Omental fat pad (tissue), 4 donors: Measurements from ENCODE around the gene NEDD9. TPM values are rescaled to one million over a fixed set of nuclear protein-coding genes. Genes with fewer than 3 reads are reported as not detected.

Experiments used
- ATAC-seq: fragments of 150-250 bp; one replicate; pipeline ENCODE4 v1.9.1; 2016; ENCODE audit warnings: mild to moderate bottlenecking, moderate library complexity; ENCODE audit not compliant: low FRiP score
- DNase-seq: peaks from one replicate; pipeline ENCODE4 v3.0.0-alpha.2; 2019; ENCODE audit warnings: low spot score
- total RNA-seq, 4 donors: library from RNA; depleted of rRNA; stranded (reverse); fragments of >200 nt; gene quantifications; one replicate each; pipeline ENCODE4 v1.1.0, GENCODE V29; 2016
- TF ChIP-seq, protein P1 (sequence below), 3 donors: fragments of 450-650 bp; IDR thresholded peaks; one replicate each; pipeline ENCODE4 v1.5.1; 2016 to 2017; ENCODE audit warnings: antibody characterized with exemption in 3 of 3, mild to moderate bottlenecking in 3 of 3, moderate library complexity in 2 of 3

NEDD9 gene
- total RNA-seq, 4 donors from 2014 or later = 77.2 to 196 (median 106) TPM

DNA sequence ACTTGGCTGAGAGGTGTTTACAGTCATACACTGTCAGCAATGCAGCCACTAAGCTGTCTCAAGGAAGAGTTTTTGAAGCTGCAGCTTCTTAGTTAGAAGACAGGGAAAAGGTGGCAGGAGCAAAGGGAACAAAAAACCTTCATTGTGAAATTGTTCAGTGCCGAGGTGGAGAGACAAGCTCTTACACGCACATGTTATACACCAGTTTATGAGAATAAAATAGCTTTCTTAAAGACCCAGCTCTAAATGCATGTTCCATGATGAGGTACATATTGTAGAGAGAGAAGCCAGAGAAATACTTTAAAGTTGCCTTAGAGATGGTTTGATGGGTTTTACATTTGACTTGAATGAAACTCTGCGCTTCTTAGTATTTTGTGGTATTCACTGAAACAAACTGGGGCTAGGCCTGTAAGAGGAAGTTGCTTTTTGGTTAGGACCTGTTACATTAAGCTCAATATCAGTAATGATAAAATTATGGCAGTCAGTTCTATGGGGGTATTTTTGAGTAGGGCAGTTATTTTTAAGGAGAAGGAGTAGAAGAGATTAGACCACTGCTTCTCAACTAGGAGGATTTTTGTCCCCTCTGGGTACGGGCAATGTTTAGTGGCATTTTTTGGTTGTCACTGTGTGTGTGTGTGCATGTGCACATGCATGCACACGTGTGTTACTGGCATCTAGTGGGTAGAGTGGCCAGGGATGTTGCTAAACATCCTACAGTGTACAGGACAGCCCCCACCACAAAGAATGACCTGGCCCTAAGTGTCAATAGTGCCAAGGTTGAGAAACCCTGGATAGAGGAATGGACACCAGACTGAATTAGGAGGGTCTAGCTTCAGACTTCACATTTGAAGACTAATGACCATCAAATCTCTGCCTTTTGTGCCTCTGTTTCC lies 9.8 kb downstream of the NEDD9 start:
- DNase-seq = no peak
- TF ChIP-seq, protein P1, sequence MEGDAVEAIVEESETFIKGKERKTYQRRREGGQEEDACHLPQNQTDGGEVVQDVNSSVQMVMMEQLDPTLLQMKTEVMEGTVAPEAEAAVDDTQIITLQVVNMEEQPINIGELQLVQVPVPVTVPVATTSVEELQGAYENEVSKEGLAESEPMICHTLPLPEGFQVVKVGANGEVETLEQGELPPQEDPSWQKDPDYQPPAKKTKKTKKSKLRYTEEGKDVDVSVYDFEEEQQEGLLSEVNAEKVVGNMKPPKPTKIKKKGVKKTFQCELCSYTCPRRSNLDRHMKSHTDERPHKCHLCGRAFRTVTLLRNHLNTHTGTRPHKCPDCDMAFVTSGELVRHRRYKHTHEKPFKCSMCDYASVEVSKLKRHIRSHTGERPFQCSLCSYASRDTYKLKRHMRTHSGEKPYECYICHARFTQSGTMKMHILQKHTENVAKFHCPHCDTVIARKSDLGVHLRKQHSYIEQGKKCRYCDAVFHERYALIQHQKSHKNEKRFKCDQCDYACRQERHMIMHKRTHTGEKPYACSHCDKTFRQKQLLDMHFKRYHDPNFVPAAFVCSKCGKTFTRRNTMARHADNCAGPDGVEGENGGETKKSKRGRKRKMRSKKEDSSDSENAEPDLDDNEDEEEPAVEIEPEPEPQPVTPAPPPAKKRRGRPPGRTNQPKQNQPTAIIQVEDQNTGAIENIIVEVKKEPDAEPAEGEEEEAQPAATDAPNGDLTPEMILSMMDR (IDR thresholded peaks at IDR 0.05) = no peak
- no peak for ATAC-seq

DNA sequence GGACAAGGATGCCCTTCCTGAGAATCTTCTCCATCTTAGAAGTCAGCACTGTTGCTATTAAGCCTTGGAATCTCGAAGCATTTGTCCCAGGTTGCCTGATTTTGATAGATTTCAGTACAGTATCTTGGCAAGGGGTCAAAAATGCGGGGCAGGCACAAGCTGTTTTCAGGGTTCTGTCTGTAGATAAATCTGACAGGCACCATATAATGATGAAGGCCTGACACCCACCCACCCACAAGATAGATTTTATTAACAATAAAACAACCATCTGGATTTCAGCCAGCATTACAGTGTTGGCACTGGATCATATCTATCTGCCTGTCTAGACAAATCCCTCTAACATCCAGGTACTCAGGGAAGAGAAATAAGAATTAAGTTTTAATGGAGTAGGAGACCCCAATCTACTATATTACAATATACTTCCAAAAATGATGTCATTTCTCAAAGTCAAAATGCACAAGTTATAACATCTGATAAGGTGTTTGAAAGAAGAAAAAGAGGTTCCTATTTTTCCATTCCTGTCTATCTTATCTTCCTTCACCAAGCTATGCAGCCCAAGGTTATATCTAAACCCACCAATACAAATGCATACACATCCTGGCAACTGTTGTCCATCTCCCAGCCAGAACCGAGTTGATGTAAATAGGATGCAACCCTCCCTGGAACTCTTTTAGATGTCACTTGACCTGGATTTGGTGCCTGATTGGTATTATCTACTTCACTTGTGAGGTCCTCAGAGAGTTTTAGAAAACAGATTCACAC lies 10.7 kb downstream of the NEDD9 start:
- ATAC-seq (no peak), DNase-seq (no peak)
- TF ChIP-seq, protein P1 (IDR thresholded peaks at IDR 0.05) = no peak

DNA sequence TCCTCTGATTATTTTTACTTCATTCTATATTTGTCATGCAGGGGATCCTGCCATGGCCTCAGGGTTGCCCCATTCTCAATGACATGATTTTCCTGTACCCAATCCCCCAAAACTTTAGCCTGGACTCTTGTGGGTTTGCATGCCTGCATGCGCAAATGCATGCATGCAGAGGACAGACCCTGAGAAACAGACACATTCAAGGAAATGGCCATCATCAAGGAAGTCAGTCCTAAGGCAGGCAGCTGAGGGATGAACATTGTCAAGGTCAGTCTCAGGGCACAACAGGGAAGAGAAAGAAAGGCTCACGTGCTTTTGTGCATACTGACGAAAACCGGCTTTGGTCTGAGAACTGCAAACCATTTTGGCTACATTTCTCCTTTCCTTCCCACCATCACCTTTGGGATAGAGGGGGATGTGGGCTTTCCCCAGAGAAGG lies 13.1 kb downstream of the NEDD9 start:
- ATAC-seq (no peak), DNase-seq (no peak)
- TF ChIP-seq, protein P1 (IDR thresholded peaks at IDR 0.05) = no peak

DNA sequence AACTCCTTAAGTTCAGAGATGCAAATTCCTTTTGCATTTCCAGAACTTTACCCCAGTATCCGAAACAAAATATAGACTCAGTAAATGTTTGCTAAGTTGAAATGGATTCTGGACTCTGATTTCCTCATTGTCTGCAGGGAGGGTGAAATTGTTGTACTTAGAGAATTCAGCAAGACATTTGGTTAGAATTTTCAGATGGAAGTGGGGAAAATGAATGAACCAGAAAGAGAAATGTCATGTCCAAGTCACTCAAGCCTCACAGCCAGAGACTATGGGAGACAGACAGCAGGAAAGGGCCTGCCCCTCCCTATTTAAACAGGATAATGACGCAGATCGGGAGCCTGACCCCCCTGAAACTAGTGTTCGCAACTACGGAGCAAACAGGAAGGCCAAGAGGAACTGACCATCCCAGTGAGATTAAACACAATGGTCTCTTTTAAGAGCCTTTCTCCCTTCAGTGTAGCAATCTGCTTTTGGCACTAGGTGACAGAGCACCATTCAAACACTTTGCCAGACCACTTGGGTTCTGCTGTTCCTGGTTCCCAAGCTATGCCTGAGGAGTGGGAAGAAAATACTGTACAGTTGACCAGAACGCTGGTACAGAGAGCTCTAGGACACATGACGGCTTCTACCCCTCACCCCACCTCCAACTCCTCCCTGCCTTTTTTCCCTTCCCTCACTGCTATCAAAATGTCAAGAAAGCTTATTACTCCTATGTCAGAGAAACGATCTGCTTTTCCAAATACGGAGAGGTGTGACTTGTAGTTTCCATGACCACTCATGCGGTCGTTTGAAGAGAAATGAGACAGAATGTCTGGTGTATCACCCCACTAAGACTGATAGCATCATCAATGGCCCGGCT lies 13.7 kb downstream of the NEDD9 start:
- no peak for DNase-seq
- TF ChIP-seq, protein P1 (IDR thresholded peaks at IDR 0.05) = no peak
- peak; percentile 30 for ATAC-seq

DNA sequence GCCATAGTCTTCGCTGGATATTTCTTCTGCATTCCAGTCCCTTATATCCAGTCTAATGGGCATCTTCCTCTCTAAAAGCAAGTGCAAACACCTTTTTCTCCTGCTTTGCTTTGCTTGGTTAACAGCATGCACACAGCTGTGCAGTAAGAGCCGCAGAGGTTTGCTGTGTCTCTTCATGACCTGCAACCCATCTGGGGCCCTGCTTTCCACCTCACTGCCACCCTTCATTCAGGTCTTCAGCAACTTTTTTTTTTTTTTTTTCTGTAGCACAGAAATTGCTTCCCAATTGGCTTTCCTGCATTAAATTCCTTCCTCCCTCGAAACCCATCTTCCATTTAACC lies 14.4 kb downstream of the NEDD9 start:
- TF ChIP-seq, protein P1 (IDR thresholded peaks at IDR 0.05) = no peak
- no peak for DNase-seq
- no peak for ATAC-seq

DNA sequence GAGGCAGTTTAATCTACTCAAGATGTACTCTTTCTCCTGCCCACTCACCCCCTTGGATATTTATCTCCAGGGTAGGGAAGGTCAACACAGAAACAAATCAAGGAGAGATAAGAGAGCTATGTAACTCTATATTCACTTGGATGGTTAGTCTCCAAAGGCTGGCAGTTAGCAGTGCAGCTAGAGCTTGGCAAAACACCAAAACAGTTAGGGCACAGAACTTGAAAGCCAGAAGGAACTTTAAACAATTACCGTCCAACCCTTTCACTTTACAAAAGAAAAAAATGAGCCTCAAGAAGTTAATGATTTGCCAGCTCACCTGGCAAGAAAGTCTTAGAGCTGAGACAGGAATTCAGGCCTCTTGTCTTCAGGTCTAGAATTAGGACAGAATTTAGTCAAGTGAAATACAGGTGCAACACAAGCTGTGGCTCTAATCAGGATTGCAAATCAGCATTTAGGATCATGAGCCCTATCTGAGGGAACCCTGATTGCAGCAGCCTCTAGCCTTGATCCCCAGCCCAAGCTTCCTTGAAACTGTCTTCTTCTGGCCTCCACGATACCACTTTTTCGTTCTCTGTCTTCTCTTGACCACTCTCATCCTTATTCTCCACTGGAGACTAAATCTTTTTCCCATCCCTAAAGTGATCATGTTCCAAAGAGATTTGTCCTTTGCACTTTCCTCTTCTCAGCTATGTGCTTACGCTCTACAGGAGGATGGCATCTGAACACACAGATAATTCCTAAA lies 14.9 kb downstream of the NEDD9 start:
- DNase-seq (no peak), ATAC-seq (no peak)
- TF ChIP-seq, protein P1 (IDR thresholded peaks at IDR 0.05) = no peak
